Effector CD8-positive, alpha-beta T cell (primary cell): ENCODE data around the gene SCAMP4.
"Not testable (repeated sequence)": the region's sequence is repeated elsewhere in the genome, so short reads cannot be mapped to it uniquely, and the experiment has no call there.

ENCODE experiments used
- DNase-seq: peaks from one replicate; lab custom pipeline; 2025; lab: John Stamatoyannopoulos, UW

Gene SCAMP4

DNA sequence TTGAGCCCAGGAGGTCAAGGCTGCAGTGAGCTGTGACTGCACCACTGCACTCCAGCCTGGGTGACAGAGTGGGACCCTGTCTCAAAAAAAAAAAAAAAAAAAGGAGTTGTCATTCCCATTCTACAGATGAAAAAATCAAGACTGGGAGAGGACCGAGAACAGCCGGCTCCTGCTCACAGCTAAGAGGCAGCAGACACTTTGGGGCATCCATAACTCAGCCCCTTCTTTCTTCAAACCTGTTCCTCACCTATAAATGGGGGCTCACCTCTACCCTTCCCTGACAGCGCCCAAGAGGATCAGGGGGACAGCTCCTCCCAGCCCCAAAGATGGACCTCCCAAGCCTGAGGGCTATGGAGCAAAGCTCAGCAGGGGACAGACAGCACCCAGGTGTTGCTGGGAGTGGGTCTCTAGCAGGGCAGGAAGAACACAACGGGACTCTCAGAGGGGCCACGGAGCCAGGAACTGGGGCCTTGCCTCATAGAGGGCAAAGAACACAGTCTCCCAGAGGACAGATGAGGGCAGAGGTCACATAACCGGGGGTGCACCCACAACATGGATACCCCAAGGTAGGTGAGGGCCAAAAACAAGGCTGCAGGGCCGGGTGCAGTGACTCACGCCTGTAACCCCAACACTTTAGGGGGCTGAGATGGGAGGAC is 38.4 kb upstream of the SCAMP4 start:
- no peak for DNase-seq

DNA sequence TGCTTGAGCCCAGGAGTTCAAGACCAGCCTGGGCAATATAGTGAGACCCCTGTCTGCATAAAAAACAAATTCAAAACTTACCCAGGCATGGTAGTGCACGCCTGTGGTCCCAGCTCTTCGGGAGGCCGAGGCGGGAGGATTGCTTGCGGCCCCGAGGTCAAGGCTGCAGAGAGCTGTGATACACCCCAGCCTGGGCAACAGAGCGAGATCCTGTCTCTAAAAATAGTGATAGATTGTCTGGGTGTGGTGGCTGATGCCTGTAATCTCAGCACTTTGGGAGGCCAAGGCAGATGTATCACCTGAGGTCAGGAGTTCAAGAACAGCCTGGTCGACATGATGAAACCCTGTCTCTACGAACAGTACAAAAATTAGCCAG is 37.9 kb upstream of the SCAMP4 start:
- DNase-seq = no peak

DNA sequence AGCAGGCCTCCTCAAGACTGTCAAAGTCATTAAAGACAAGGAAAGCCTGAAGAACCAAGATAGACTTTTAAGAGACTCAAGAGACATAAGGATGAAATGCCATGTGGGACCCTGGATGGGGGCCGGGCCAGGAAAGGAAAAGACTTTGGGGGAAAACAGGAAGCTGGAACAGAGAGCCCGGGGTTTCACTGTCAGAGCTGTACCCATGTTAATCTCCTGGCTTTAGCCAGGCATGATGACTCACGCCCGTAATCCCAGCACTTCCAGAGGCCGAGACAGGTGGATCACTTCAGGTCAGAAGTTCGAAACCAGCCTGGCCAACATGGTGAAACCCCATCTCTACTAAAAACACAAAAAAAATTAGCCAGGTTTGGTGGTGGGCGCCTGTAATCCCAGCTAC is 36.2 kb upstream of the SCAMP4 start:
- no peak for DNase-seq

DNA sequence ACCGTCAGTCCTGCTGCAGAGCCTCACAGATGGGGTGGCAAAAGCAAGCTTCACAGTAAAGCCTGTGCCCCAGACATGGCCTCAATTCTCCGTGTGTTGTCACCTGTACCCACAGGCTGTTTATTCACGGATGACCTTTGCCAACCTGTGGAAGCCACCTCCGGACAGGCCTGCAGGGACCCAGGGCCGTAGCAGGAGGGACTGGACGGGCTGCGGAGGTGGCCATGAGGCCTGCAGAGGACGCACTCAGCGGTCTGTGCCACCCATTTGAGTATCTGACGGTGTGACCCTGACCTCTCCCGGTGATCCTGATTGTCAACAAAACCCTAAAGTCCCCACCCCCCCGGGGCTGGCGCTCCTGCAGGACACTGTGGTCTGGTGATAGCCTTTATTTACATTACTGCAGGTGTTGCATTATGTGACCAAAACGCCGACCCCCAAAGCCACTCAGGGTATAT is 34.0 kb upstream of the SCAMP4 start:
- DNase-seq = no peak

DNA sequence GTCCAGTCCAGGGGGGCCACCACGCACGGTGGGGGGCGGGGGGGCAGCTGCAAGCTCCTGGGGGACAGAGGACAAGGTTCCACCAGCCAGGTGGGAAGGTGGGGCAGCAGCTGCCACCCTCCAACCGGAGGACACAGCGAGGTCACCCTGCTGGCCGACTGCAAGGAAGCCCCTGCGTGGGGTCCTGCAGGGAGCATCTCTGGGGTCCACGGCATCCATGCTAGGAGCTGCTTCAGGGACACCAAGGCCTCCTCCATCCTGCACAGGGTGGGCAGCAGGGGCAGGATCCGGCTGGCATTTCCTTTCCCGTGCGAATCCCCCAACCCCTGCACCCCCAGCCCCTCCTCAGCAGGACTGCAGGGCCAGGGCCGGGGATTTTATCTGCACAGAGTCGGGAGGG is 33.6 kb upstream of the SCAMP4 start:
- DNase-seq = no peak

DNA sequence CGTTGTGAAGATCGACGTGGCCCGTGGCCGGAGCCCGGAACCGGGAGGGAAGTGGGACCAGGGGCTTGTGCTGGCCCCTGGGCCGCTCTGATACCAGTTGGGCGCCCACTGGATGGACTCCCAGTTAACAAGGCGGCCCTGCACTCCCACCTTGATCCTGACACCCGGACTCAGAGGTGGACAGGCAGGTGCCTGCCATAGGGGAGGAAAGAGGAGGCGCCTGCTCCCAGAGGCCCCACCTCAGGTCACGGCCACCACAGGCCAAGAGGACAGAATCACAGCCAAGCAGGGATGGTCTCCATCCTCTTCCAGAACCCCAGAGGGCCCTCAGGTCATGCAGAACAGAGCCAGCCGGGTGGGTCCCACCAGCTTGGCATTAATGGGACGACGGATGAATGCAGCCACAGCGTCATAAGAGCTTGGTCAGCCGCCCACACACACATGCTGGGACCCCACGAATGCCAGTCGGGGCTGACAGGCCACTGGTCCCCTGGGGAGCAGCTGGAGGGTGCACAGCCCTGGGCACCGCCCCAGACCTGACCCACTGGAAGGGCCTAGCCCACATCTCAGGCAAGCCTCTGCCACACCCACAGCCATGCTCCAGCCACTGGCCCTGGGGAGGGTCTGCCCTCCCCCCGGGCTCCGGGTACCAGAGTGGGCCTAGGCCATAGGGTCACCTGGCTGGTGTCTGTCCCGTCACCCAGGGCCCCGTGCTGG is 32.2 kb upstream of the SCAMP4 start:
- no peak for DNase-seq

DNA sequence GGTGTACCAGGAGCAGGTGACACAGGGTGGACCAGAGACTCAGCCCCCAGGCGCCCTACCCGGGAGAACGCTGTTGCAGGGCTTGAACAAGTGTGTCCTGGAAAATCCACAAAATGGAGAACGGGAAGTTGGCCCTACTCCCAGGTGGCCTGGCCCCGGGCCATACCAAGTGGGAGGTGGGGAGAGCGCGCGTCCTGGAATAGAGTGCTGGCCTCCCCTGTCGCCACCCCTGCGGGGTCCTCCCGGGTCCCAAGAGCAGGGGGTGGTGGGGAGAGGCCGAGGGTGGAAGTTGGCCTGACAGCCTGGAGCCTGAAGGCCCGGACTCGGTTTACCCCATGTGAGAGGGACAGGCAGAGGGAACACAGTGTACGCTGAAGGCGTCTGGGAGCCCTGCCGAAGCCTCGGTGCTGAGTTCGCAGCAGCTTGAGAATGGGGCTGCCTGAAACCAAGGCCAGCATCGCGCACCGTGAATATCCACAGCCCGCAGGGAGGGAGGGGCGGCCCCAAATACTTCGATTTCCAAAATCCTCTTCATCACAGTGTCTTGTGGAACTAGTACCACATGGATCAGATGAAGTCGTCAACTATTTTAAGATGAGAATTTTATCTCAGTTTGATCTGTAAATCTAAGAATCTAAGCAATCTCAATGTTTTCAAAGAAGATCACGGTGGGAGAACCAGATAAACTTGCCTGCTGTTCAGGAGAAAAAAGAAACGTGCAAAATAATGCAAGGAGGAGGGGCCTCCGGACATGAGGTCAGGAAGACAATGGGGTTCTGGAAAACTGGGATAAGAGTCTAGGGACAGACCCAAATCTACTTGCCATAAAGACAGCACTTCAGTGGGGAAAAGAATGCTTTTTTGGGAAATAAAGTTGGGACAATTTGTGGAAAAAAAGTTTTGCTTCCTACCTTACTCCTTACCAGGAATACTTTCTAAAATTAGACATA is 31.4 kb upstream of the SCAMP4 start:
- no peak for DNase-seq

DNA sequence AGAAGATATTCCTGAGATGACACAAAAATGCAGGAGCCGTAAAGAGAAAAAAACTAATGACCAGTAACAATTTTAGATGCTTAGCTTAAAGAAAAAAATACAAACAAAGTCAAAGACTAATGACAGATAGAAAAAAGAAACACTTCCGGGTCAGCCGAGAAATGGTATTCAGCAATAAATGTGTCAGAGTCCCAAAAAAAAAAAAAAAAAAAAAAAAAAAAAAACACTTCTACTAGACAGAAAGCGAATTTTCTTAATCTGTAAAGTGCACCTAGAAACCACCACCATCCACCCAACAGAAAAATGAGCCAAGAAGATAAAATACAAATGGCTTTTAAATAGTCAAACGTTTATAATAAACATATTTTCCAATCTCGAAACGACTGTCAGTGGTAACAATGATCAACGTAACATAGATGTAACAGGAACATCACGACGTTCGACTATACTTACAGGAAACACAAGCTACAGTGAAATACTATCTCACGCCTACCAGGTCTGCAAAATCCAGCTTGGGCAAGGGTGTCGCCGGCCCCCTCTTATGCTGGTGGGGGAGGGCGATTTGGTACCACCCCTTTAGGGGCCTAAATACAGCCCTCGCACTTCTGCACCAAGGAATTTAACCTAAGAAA is 30.5 kb upstream of the SCAMP4 start:
- DNase-seq = no peak

DNA sequence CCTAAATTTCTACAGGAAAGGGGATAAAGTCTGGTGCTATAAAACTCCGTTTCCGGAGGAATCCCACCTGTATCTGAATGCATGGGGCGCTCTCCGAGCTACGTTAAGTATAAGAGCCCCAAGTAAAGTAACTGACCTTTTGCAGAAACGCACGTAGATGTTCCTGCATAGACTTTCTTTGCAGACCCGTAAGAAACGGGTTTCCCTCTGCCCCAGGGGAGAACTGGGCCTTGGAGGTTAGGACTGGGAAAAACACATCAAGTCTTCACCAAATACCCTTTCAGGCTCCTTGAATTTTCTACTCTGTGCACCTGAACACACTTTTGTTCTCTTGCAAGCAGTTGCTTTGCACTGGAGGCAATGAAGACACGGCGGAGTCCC is 29.9 kb upstream of the SCAMP4 start:
- DNase-seq = not testable (repeated sequence)

DNA sequence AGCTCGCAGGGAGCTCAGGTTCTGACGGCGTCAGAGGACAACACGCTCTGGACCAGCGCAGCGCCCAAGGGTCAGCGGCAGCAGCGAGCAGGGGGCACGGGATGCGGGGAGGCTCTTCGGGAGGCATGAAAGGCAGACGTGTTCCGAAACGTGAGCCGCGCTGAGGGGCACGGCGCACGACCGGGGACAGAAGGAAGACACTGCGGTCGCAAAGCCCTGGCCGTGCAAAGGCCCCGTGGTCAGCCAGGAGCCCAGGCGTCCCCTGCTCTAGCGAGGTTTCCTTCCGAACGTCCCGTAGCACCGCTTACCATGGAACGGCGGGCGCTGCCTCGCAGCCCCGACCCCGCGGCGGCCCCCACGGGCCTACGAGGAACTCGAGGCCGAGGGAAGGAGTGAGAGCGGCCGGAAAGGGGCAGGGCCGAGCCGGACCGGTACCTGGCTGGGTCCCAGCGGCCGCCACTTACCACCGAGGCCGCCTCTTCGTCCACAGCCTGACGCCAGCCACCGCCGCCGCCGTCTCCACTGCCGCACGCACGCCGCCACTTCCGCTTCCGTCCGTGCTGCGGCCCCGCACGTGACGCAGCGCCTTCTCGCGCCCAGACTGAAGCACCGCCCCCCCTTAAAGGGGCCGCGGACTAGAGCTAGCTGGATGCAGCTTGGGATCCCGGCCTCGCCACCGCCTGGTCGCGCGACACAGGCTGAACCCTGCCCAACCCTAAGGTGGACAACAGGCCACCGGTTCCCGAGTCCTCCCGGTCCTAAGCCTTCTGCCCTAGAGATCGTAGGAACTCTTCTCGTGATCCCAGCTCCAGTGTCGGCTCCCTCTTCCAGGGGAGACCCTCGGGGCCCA is 29.3 kb upstream of the SCAMP4 start:
- peak; percentile 71 for DNase-seq

DNA sequence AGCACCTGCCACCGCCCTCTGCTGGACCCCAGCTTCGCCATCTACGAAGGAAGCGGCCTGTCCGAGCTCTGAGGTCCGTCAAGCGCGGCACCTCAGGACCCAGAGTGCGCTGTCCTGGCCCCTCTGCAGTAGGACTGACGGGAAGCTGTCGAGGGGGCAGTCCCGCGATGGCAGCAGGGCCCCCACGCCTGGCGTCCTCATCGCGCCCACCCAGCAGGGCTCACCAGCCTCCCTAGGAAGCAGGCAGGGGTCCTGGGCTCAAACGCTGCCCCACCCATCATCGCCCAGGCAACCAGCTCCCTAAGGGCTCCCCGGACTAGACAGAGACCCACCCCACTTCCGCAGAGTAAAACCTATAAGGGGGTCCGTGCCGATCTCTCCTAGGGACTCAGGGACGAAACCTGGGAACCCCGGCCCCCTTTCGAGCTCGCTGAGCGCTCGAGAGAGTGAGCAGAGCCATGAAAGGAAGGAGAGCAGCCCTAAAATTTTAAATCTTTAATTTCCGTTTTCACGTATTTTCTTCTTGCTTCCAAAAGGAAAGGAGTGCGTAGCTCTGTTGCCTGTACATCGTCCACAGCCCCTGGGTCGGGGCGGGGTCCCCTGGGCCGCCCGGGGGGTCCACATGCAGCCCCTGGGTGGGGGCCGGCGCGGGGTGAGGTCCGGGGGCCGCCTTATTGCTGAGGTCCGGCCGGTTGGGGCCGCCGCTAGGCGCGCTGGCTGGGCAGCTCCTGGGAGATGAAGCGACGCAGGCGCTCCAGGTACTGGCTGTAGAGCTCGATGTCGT is 28.5 kb upstream of the SCAMP4 start:
- DNase-seq = not testable (repeated sequence)

DNA sequence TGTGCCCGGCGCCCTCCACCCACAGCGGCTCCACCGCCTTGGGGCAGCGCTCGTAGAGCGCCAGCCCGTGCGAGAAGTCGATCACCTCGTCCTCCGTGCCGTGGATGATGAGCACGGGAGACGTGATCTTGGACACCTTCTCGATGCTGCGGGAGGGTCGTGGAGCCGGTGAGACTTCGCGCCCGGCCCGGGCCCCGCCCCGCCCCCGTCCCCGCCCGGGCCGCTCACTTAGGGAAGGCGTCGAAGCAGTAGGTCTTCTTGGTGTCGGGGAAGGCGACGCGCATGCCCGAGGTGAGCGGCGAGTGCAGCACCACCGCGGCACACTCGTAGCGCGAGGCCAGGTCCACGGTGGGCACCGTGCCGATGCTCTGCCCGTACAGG is 27.9 kb upstream of the SCAMP4 start:
- DNase-seq = not testable (repeated sequence)

DNA sequence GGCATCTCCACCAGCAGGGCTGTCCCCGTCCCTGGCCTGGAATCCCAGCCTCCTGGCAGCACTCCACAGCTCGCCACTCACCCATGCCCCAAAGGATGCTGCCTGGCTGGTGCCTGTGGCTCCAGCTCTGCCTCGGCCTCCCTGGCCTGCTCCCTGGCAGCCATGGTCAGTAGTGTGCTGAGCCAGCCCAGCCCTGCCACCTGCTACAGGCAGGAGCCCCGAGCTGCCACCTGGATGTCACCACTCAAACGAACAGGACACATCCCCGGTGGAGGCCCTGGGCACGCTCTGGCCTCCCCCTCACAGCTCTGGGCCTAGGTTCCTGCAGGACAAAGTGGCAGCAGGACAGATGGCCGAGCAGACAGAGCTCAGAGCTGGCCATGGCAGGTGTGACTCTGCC is 26.6 kb upstream of the SCAMP4 start:
- not testable (repeated sequence) for DNase-seq

DNA sequence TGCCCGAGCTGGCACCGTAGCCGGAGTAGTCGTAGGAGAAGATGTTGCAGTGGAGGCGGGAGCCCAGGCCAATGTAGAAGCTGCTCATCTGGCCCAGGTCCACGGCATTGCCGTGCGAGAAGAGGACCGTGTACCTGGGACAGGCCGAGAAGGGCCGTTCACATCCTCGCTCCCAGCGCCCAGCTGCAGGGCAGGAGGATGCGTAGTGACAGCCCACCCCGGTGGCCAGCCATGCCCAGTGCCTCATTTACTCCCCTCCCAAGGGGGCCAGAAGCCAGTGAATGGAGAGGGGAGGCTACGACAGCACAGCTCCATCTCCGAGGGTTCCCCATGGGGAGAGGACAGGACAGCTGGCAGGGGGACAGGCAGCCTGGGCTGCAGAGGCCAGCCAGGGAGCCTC is 25.2 kb upstream of the SCAMP4 start:
- DNase-seq = not testable (repeated sequence)

DNA sequence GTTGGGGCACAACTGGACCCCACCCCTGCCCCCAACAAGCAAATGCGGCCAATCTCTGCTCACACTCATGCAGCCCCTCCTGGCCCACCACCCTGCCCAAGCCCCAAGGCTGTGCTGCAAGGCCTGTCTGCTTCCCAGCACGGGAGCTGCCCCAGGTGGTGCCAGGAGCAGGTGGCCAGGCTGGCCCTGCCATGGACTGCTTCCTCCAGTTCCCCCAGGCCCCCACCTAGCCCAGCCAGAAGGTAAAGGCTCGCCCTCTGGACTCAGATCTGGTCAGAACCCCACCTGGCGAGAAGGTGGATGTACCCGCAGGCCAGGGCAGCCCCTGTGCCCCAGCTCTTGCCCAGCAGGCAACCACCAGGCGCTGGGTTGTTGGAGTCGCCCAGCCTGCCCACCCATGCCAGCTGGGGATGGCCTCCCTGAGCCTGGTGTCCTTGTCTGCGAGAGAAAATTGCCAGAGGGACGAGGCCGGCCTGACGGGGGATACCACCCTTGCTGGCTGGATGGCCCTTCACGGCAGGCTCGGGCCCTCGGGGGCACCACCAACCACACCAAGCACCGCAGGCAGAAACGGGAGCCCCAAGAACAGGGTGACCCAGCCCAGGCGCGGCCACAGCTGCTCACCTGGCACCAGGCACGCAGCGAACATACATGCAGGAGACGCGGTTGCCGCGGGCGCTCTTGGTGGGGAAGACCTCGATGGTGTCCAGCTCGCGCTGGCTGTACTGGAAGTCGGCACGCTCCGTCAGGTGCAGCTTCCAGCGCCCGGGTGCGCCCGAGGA is 24.4 kb upstream of the SCAMP4 start:
- DNase-seq = no peak

DNA sequence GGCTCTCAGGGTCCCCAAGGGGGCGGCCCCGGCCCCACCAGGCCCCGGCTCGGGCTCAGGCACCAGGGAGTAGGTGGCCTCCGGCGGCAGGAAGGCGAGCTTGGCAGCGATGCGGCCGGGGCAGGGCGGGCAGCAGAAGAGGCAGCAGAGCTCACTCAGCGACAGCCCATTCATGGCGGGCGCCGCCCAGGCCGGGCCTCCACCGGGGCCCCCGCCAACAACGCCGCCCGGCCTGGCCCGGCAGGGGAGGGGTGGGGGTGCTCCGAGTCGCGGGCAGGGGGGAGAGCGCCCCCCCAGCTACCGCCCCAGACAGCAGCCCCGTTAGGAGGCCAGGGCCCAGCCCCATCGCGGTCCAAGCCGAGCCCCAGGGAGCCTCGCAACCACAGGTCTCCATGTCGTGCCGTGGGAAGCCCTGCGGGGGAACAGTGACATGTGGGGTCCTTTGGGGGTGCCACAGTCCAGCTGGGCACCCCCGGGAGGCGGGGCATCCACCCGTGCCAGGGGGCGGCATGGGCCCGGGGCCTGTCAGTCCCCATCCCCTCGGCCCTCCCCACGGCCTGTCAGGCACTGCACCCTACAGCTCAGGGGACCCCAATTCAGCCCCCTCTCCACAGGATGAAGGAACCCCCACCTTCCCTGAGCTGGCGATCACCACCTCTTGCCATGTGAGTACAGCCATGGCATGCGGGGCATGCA is 23.7 kb upstream of the SCAMP4 start:
- DNase-seq = not testable (repeated sequence)

DNA sequence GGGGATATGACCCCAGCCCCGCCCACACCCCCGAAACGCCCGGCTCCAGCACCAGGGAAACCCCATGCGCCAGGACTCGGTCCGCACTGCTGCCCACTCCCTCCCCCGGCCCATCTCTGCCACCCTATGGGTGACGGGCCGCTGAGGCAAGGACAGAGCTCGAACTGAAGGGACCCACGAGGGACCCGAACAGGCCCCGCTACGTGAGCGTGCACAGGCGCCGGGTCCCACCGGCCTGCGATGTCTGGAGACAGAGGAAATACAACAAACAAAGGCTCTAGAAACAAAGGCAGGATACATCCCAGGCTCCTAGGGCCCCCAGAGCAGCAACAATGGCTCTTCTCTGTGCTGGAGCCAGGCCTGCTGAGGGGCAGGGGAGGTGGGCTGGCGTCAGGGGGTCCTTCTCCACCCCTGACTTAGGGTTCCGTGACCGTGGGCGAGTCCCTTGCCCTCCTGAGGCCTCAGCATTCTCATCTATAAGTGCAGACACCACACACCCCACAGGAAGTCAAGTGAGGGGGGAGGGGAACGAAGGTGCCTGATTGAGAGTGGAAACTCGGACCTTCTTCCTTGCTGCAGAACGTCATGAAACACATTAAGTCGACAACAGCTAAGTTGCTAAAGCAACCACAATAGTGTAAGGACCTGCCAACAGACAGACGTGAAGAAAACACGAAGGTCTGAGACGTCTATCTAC is 23.0 kb upstream of the SCAMP4 start:
- peak; percentile 47 for DNase-seq
